Ammon's horn (tissue), 1 donor: ENCODE measurements around the gene RASSF3.
"Not testable (repeated sequence)": the region's sequence is repeated elsewhere in the genome, so short reads cannot be mapped to it uniquely, and the experiment has no call there.

Experiments used
- DNase-seq: peaks from one replicate; pipeline ENCODE4 v3.0.0-alpha.2; 2016; ENCODE audit warnings: low spot score

RASSF3 gene

GRCh38 chr12:64610079-64610659, at the start of gene RASSF3:
TSS of gene RASSF3 (plus strand) at chr12:64610495. CDS start at chr12:64610633, 138 bp downstream.
- DNase-seq, result peak; percentile 51

GRCh38 chr12:64561302-64562136, 48.8 kb upstream of the RASSF3 start:
- DNase-seq, result no peak

- no peak for DNase-seq
Observed at GRCh38 chr12:64566122-64566521, 44.2 kb upstream of the RASSF3 start.

GRCh38 chr12:64566831-64567517, 43.3 kb upstream of the RASSF3 start:
- no peak for DNase-seq

- DNase-seq, result no peak
Observed at GRCh38 chr12:64567570-64567969, 42.7 kb upstream of the RASSF3 start.

- no peak for DNase-seq
Observed at GRCh38 chr12:64568298-64568697, 42.0 kb upstream of the RASSF3 start.

GRCh38 chr12:64569923-64570691, 40.2 kb upstream of the RASSF3 start:
- DNase-seq, result no peak

- no peak for DNase-seq
Observed at GRCh38 chr12:64571411-64571810, 38.9 kb upstream of the RASSF3 start.

GRCh38 chr12:64572241-64572640, 38.1 kb upstream of the RASSF3 start:
- DNase-seq, result no peak

GRCh38 chr12:64574837-64575236, 35.5 kb upstream of the RASSF3 start:
- no peak for DNase-seq

GRCh38 chr12:64577046-64577445, 33.2 kb upstream of the RASSF3 start:
- no peak for DNase-seq

- DNase-seq, result no peak
Observed at GRCh38 chr12:64578566-64578965, 31.7 kb upstream of the RASSF3 start.

- DNase-seq, result no peak
Observed at GRCh38 chr12:64580681-64581080, 29.6 kb upstream of the RASSF3 start.

GRCh38 chr12:64582114-64582513, 28.2 kb upstream of the RASSF3 start:
- no peak for DNase-seq

- no peak for DNase-seq
Observed at GRCh38 chr12:64582862-64583261, 27.4 kb upstream of the RASSF3 start.

- DNase-seq, result not testable (repeated sequence)
Observed at GRCh38 chr12:64583395-64583770, 26.9 kb upstream of the RASSF3 start.

GRCh38 chr12:64583771-64584421, 26.4 kb upstream of the RASSF3 start:
- DNase-seq, result no peak

GRCh38 chr12:64585104-64585503, 25.2 kb upstream of the RASSF3 start:
- no peak for DNase-seq

- no peak for DNase-seq
Observed at GRCh38 chr12:64587447-64587846, 22.8 kb upstream of the RASSF3 start.

GRCh38 chr12:64590183-64590582, 20.1 kb upstream of the RASSF3 start:
- DNase-seq, result no peak

- no peak for DNase-seq
Observed at GRCh38 chr12:64595863-64596793, 14.2 kb upstream of the RASSF3 start.
